MG63 (cell line): ENCODE data around the gene SCML1. TPM values are rescaled to one million over a fixed set of nuclear protein-coding genes. Genes with fewer than 3 reads are reported as not detected.
"Not testable (repeated sequence)": the region's sequence is repeated elsewhere in the genome, so short reads cannot be mapped to it uniquely, and the experiment has no call there.

ENCODE experiments used
- DNase-seq: peaks from one replicate; pipeline ENCODE4 v3.0.0-alpha.2; 2020
- H3K27me3 ChIP-seq: fragments of 250-450 bp; sonication (Bioruptor Pico); 2 replicates; pipeline ENCODE4 v1.5.1; 2020; ENCODE audit warnings: mild to moderate bottlenecking, moderate library complexity
- H3K36me3 ChIP-seq: fragments of 250-450 bp; sonication (Bioruptor Pico); 2 replicates; pipeline ENCODE4 v1.5.1; 2020; ENCODE audit warnings: mild to moderate bottlenecking, moderate library complexity
- H3K4me3 ChIP-seq: fragments of 250-450 bp; sonication (Bioruptor Pico); 2 replicates; pipeline ENCODE4 v1.5.1; 2020; ENCODE audit warnings: mild to moderate bottlenecking, moderate library complexity
- H3K9me3 ChIP-seq: fragments of 250-450 bp; sonication (Bioruptor Pico); 2 replicates; pipeline ENCODE4 v1.5.1; 2020; ENCODE audit warnings: mild to moderate bottlenecking, moderate library complexity
- total RNA-seq: library from RNA; depleted of rRNA; stranded (reverse); fragments of >200 nt; shearing (Covaris generic); gene quantifications from 2 replicates; pipeline ENCODE4 v1.2.3, GENCODE V29; 2014; ENCODE audit warnings: low replicate concordance

The SCML1 gene
- total RNA-seq, 1 experiment from 2014 or later, result 24.7 TPM

DNA sequence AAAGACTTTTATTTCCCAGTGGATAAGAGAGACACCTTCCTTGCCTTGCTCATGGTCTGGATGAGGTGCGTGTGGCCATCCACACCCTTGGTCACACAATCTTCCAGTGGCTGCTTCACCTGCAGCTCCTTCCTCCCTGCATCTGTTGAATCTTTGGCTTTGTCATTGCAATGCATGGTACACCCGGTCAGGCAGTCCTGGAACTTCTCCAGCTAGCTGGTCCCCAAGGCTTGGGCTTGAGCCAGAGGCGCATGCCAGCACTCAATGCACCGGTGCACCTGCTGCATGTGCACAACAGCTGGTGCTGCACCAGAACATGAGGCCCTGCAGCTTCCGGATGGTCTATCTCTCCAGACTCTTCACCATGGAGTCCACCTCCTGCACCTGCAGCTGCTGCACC is 31.7 kb downstream of the SCML1 start:
- no peak for DNase-seq
- Histone ChIP-seq H3K36me3 (no peaks in the 10 kb centered on the region), H3K27me3 (no peaks in the 10 kb centered on the region), H3K9me3 (no peaks in the 10 kb centered on the region), H3K4me3 (no peak overlapping the region)

- H3K4me3 ChIP-seq, result no peak overlapping the region
- H3K27me3 ChIP-seq, result no peaks in the 10 kb centered on the region
- H3K36me3 ChIP-seq, result no peaks in the 10 kb centered on the region
- H3K9me3 ChIP-seq, result no peaks in the 10 kb centered on the region
- DNase-seq, result no peak
Measured at GRCh38 chrX:17769701-17770269, 32.5 kb downstream of the SCML1 start.

DNA sequence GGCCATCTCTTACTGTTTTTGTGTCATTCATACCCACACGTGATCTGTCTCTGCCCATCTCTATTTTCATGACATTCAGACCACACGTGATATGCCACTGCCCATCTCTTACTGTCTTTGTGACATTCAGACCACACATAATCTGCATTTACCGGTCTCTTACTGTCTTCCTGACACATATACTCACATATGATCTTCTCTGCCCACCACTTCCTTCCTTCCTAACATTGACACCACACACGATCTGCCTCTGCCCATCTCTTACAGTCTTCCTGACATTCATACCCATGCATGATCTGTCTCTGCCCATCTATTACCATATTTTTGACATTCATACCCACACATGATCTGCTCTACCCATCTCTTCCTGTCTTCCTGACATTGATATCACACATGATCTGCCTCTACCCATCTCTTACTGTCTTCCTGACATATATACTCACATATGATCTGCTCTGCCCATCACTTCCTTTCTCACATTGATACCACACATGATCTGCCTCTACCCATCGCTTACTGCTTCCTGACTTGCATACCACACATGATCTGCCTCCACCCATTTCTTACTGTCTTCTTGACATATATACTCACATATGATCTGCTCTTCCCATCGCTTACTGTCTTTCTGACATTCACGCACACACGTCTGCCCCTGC is 36.1 kb downstream of the SCML1 start:
- no peaks in the 10 kb centered on the region for H3K36me3 ChIP-seq
- H3K9me3 ChIP-seq, result no peaks in the 10 kb centered on the region
- no peak overlapping the region for H3K4me3 ChIP-seq
- DNase-seq, result no peak
- no peaks in the 10 kb centered on the region for H3K27me3 ChIP-seq

GRCh38 chrX:17774053-17774452 is 36.8 kb downstream of the SCML1 start:
- Histone ChIP-seq H3K4me3 (no peak overlapping the region), H3K36me3 (no peaks in the 10 kb centered on the region), H3K9me3 (no peaks in the 10 kb centered on the region), H3K27me3 (no peaks in the 10 kb centered on the region)
- DNase-seq, result no peak

DNA sequence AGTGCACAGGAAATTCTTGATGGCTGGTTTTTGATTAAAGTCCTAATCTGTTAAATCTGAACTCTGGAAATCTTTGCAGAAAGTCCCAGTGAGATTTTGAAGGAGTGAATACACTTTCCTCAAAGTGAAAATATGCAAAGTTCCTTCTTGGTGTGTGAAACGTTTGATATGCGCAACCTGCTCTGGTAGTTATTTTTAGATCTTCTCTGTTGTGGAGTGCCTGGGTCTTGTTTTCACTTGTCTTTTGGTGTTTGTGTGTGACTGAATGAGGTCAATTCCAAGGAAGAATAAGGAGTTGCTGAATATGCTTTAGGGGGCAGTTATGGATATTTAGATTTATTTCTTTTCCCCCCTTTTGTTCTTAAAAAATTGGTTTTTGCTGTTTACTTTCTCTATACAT is 41.7 kb downstream of the SCML1 start:
- H3K9me3 ChIP-seq, result no peaks in the 10 kb centered on the region
- no peak overlapping the region for H3K4me3 ChIP-seq

DNA sequence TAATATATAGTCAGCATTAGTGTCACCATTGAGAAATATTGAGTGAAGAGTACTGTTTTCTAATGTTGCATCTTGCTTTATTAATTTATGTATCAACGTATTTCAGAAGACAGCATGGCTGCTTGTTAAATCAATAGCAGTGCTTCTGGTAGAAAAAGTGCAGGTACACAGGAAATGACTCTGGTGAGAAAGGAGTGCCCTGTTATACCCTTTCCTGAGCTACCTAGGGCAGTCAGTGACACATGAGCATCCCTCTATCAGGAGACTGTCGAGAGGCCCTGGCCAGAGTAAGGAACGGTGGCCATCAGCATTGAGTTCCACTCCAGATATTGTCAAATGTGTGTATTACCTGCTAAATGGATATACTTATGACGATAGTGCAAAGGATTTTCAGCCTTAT is 42.1 kb downstream of the SCML1 start:
- Histone ChIP-seq H3K9me3 (no peaks in the 10 kb centered on the region), H3K4me3 (no peak overlapping the region), H3K36me3 (no peaks in the 10 kb centered on the region), H3K27me3 (no peaks in the 10 kb centered on the region)
- DNase-seq, result no peak

More for the DNA sequence above, 41.7 kb downstream of the SCML1 start:
- Histone ChIP-seq H3K36me3 (no peaks in the 10 kb centered on the region), H3K27me3 (no peaks in the 10 kb centered on the region)
- DNase-seq, result no peak

DNA sequence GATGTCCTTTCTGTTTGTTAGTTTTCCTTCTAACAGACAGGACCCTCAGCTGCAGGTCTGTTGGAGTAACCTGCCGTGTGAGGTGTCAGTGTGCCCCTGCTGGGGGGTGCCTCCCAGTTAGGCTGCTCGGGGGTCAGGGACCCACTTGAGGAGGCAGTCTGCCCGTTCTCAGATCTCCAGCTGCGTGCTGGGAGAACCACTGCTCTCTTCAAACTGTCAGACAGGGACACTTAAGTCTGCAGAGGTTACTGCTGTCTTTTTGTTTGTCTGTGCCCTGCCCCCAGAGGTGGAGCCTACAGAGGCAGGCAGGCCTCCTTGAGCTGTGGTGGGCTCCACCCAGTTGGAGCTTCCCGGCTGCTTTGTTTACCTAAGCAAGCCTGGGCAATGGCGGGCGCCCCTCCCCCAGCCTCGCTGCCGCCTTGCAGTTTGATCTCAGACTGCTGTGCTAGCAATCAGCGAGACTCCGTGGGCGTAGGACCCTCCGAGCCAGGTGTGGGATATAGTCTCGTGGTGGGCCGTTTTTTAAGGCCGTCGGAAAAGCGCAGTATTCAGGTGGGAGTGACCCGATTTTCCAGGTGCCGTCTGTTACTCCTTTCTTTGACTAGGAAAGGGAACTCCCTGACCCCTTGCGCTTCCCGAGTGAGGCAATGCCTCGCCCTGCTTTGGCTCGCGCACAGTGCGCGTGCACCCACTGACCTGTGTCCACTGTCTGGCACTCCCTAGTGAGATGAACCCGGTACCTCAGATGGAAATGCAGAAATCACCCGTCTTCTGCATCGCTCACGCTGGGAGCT is 49.5 kb downstream of the SCML1 start:
- not testable (repeated sequence) for H3K27me3 ChIP-seq, H3K9me3 ChIP-seq, DNase-seq, H3K36me3 ChIP-seq, H3K4me3 ChIP-seq

DNA sequence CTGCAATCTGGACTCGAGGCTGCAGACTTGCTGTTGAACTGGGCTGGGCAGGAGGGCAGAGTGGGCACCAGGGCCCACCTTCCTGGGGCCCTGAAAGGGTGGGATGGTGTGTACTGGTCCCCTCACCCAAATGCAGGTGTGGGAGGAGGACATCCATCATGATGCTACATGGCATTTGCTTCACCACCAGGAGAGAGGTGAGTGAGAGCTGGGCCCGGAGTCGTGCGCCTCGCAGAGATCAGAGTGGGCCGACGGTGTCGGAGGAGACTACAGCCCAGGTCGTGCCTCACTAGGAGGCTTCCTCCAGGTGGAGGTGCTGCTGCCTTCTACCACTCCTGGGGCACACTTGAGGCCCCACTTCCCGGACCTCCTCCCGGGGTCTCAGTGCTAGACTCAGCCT is 50.3 kb downstream of the SCML1 start:
- Histone ChIP-seq H3K4me3 (no peak overlapping the region), H3K27me3 (no peaks in the 10 kb centered on the region), H3K9me3 (no peaks in the 10 kb centered on the region), H3K36me3 (no peaks in the 10 kb centered on the region)
- no peak for DNase-seq

DNA sequence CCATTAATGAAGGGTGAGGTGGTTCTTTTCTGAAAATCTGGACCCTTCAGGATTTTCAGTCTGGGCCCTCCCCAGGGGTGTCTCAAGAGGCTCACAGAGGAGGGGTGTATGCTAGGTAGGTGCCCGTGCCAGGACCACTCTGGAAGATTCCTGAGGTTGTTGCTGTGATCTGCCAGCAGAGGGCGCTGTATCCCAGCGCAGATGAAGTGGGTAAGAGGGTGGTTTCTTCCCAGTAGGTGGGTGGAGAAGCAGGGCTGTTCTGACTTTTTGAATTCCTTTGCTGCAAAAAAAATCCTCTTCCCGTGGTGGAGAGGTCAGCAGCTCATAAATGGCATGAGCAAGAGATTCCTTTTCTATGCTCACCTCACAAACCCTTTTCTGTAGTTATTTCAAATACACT is 51.1 kb downstream of the SCML1 start:
- Histone ChIP-seq H3K9me3 (no peaks in the 10 kb centered on the region), H3K36me3 (no peaks in the 10 kb centered on the region), H3K27me3 (no peaks in the 10 kb centered on the region), H3K4me3 (no peak overlapping the region)
- DNase-seq, result peak; percentile 11

DNA sequence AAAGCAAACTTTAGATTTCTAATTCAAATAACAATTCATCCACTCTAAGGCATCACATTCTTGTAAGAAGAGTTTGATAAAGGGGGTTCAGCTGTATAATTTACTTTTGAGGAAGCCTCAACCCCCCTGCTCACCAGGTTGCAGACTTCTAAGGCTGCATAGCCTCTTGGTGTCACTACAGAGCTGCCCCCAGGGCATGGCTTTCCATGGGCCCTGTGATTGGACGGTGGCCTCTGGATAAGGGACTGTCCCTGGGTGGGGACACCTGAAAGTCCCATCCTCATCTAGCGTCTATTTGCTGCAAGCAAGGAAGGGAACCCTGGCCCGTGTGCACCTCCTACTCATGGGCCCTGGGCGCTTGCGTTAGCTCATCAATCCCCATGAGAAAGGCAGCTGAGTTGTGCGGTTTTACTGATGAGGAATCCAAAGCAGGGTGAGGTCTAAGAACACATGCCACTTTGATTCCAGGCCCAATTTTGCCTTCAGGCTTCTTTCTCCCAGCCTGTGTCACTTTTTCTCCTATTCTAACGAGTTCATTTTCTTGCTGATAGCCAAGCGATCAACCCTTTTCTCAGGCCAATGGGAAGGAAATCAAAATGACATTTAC is 51.8 kb downstream of the SCML1 start:
- Histone ChIP-seq H3K9me3 (no peaks in the 10 kb centered on the region), H3K4me3 (no peak overlapping the region), H3K36me3 (no peaks in the 10 kb centered on the region), H3K27me3 (no peaks in the 10 kb centered on the region)
- DNase-seq, result no peak

DNA sequence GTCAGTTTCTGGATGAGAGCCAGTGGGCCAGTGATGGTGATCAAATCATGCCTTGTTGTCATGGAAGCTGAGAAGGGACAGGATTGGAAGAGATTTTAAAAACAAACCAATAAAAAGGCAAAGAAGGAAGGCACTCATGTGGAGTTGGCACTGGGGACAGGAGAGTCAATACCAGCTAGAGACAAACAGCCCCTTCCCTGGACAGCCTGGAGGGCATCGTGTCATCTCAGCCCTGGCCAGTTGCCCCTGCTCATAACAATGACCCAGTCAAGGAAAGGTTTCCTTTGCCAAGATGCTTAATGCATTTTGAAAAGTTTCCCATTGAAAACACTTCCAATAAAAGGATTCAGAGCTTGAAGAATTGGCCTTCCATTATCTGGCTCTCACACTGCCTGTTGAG is 55.5 kb downstream of the SCML1 start:
- Histone ChIP-seq H3K36me3 (no peaks in the 10 kb centered on the region), H3K9me3 (no peaks in the 10 kb centered on the region), H3K27me3 (no peaks in the 10 kb centered on the region), H3K4me3 (no peak overlapping the region)
- peak; percentile 18 for DNase-seq

- H3K27me3 ChIP-seq, result no peaks in the 10 kb centered on the region
- no peak for DNase-seq
- no peaks in the 10 kb centered on the region for H3K36me3 ChIP-seq
- H3K9me3 ChIP-seq, result no peaks in the 10 kb centered on the region
- H3K4me3 ChIP-seq, result no peak overlapping the region
Measured at GRCh38 chrX:17798921-17799320, 61.6 kb downstream of the SCML1 start.

- no peak for DNase-seq
- Histone ChIP-seq H3K9me3 (no peaks in the 10 kb centered on the region), H3K36me3 (no peaks in the 10 kb centered on the region), H3K27me3 (no peaks in the 10 kb centered on the region), H3K4me3 (no peak overlapping the region)
Measured at GRCh38 chrX:17801431-17801830, 64.1 kb downstream of the SCML1 start.

DNA sequence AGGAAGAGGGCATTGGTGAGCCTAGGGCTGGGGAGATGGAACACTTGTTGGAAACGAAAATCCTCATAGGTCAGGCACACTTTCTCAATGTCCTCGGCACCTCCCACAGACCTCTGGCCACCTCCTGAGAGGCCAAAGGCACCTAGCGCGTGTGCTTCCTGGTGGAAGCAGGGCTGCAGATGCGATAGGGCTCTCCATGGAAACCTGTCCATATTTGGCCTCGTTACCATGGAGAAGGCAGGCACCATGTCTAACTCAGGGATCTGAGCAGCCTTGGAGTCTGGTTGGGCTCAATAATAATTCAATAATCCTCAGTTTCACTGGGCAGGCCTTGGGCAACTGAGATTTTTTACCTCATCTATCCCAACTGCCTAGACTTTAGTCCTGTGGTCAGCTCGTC is 65.5 kb downstream of the SCML1 start:
- Histone ChIP-seq H3K36me3 (no peaks in the 10 kb centered on the region), H3K27me3 (no peaks in the 10 kb centered on the region), H3K4me3 (no peak overlapping the region), H3K9me3 (no peaks in the 10 kb centered on the region)
- no peak for DNase-seq

GRCh38 chrX:17803449-17803848 is 66.2 kb downstream of the SCML1 start:
- DNase-seq, result no peak
- H3K27me3 ChIP-seq, result no peaks in the 10 kb centered on the region
- H3K4me3 ChIP-seq, result no peak overlapping the region
- no peaks in the 10 kb centered on the region for H3K9me3 ChIP-seq
- H3K36me3 ChIP-seq, result no peaks in the 10 kb centered on the region
